ENCODE results near the gene ACIN1.

DNA sequence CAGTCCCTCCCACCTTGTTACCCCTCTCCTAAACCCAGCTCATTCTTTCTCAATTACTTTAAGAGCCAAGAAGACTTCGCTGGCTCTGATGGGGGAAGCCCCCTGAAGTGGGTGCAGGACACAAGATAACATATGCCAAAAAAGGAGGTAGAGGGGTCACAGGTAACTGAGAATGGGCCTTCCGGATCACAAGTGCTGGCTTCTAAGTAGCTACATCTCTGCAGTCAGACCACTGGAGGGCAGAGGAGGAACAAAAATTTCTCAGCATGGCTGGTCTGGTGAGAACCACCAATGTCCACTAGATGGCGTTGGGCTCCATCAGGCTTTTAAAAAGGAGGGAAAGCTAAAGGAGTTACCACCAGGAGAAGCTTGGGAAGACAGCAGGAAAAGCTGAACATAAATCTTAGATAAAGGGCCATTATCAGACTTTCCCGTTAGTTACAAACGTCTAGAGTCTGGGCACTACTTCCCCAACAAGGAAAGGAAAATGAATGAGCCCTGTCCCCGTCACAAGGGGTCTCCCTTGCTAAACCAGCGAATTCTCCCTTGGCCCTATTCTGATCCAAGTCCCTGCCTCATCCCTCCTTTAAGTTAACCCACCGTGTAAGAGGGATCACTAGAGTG is 26.0 kb downstream of the ACIN1 start:
- TF ChIP-seq CTCF (IDR thresholded peaks at IDR 0.05) (peak; percentile 92 to 97 (median 94)), POLR2A (IDR thresholded peaks at IDR 0.05) (no peak)

Measured in testis (tissue), 2 donors.